ENCODE measurements around the gene TBC1D14. TPM values are rescaled to one million over a fixed set of nuclear protein-coding genes. Genes with fewer than 3 reads are reported as not detected.
A peak's percentile ranks its signal among the peaks of the same experiment; 100 is the strongest.

The TBC1D14 gene
- total and polyA plus RNA-seq, 9 of the 15 experiments (the other 6 are each of a cell fraction or from before 2014, with no cell fraction given): 2.1 to 59.6 (median 44.8) TPM

GRCh38 chr4:6988016-6988715 is 78.5 kb downstream of the TBC1D14 start:
- no peak for FAIRE-seq
- H2AFZ ChIP-seq (ENCODE audit: low read depth, low read length): peak overlapping the region; percentile 67; the same call in 1 of the 2 replicates
- peak overlapping the region; percentile 98 for H3K4me2 ChIP-seq (ENCODE audit: insufficient read depth, low read length)
- no peaks in the 10 kb centered on the region for H3K9me3 ChIP-seq (replicated peaks; ENCODE audit: control insufficient read depth, insufficient read depth, low read depth, low read length)
- ChIA-PET CTCF (ENCODE audit: low intra/inter-chr PET ratio) (no interaction called here), POLR2A (interaction anchor here (0.5 to 1.8 kb wide), 4 partner anchors 14 to 95 kb away, joined by 3 to 11 read pairs (median 3); no protein-coding TSS in a partner anchor)
- H4K20me1 ChIP-seq (replicated peaks; ENCODE audit: control insufficient read depth, insufficient read depth, low read length): peaks cover 21% of the 10 kb centered on the region
- no peaks in the 10 kb centered on the region for H3K27me3 ChIP-seq (ENCODE audit: control insufficient read depth in 2 of 2, insufficient read depth in 2 of 2, low read length in 2 of 2)
- ATAC-seq: peak; percentile 22
- peak overlapping the region; percentile 75 to 93 for H3K9ac ChIP-seq (ENCODE audit: insufficient read depth in 1 of 2, low read depth in 2 of 2, low read length in 2 of 2)
- H3K79me2 ChIP-seq (ENCODE audit: control insufficient read depth, insufficient read depth, low read length): peaks cover 96% of the 10 kb centered on the region
- H3K36me3 ChIP-seq (ENCODE audit: control insufficient read depth, insufficient read depth, low read length): peaks cover 38% of the 10 kb centered on the region; the same call in 2 of the 3 replicates
- TSS peak; percentile 32 for BruUV-seq (replicated peaks)
- peak overlapping the region; percentile 81 for H3K27ac ChIP-seq (ENCODE audit: extremely low read depth, low read depth, low read length)
- peaks cover 5% of the 10 kb centered on the region for H3K9me1 ChIP-seq (ENCODE audit: control insufficient read depth, insufficient read depth, low read length)
- TF ChIP-seq NFYB (IDR thresholded peaks at IDR 0.05; ENCODE audit: extremely low read depth, insufficient read length) (no peak), CBX2 (IDR thresholded peaks at IDR 0.05; ENCODE audit: insufficient read depth, low read length, poor library complexity, severe bottlenecking) (no peak), ZNF347 (CRISPR knock-in tag; IDR thresholded peaks at IDR 0.05; ENCODE audit: low read depth) (no peak), ZC3H8 (IDR thresholded peaks at IDR 0.05) (no peak), RBM22 (IDR thresholded peaks at IDR 0.05; ENCODE audit: low read depth, low read length, poor library complexity, severe bottlenecking) (no peak), TFAM (CRISPR knock-in tag; conservative IDR thresholded peaks at IDR 0.05) (no peak), ZNF140 (CRISPR knock-in tag; IDR thresholded peaks at IDR 0.05) (no peak), ESRRA (IDR thresholded peaks at IDR 0.05; ENCODE audit: borderline replicate concordance, low read depth) (peak; percentile 85)
- intact Hi-C loops (cut with micrococcal nuclease): loop anchor here (5.0 kb wide), 2 partner anchors 94 to 256 kb away; no protein-coding TSS in a partner anchor
- peak overlapping the region; percentile 71 for H3K4me3 ChIP-seq
- in situ Hi-C loops (cut with MboI): no loop called here
- DNase-seq (ENCODE audit: extremely low read depth in 1 of 4, low spot score in 3 of 4): peak; percentile 35 to 43 (median 39)
- H3K4me1 ChIP-seq (replicated peaks in 1 of 2; ENCODE audit: control insufficient read depth in 2 of 2, insufficient read depth in 2 of 2, low read length in 2 of 2): peaks cover 32 to 44% of the 10 kb centered on the region in 2 experiments; a peak in 4 of 5 replicates
- 25% methylated on average over 13 of the region's 13 CpGs for WGBS (ENCODE audit: insufficient coverage, low coverage, missing lambda C conversion rate)

Data from K562 (cell line).